ENCODE data around the gene SLC30A4. TPM values are rescaled to one million over a fixed set of nuclear protein-coding genes. Genes with fewer than 3 reads are reported as not detected.
A peak's percentile ranks its signal among the peaks of the same experiment; 100 is the strongest.

Gene SLC30A4
- 11.9 and 16.0 TPM in 2 replicates for total RNA-seq

- peak; percentile 72 for DNase-seq (ENCODE audit: low read depth)
- peak within 1 kb of the TSS; percentile 77 for H3K4me3 ChIP-seq (ENCODE audit: low read depth, low read length)
Measured at GRCh38 chr15:45522328-45523165, at the start of gene SLC30A4. SLC30A4 (minus strand) TSS chr15:45522755; CDS start chr15:45522354, 401 bp downstream.

GRCh38 chr15:45555934-45556608, 33.5 kb upstream of the SLC30A4 start:
- H3K4me3 ChIP-seq (ENCODE audit: low read depth, low read length) = no peak overlapping the region
- no peak for TF ChIP-seq CTCF (IDR thresholded peaks at IDR 0.05; ENCODE audit: insufficient read depth, low read depth, low read length)
- no peak for DNase-seq (ENCODE audit: low read depth)

More at GRCh38 chr15:45522328-45523165, at the start of gene SLC30A4:
- TF ChIP-seq CTCF (IDR thresholded peaks at IDR 0.05; ENCODE audit: insufficient read depth, low read depth, low read length) = peak; percentile 30

- no peak for TF ChIP-seq CTCF (IDR thresholded peaks at IDR 0.05; ENCODE audit: insufficient read depth, low read depth, low read length)
- DNase-seq (ENCODE audit: low read depth) = no peak
Measured at GRCh38 chr15:45551676-45552075, 29.1 kb upstream of the SLC30A4 start.

GRCh38 chr15:45550436-45550835, 27.9 kb upstream of the SLC30A4 start:
- TF ChIP-seq CTCF (IDR thresholded peaks at IDR 0.05; ENCODE audit: insufficient read depth, low read depth, low read length) = no peak
- H3K4me3 ChIP-seq (ENCODE audit: low read depth, low read length) = no peak overlapping the region
- DNase-seq (ENCODE audit: low read depth) = peak; percentile 2

More at GRCh38 chr15:45551676-45552075, 29.1 kb upstream of the SLC30A4 start:
- no peak overlapping the region for H3K4me3 ChIP-seq (ENCODE audit: low read depth, low read length)

DNA sequence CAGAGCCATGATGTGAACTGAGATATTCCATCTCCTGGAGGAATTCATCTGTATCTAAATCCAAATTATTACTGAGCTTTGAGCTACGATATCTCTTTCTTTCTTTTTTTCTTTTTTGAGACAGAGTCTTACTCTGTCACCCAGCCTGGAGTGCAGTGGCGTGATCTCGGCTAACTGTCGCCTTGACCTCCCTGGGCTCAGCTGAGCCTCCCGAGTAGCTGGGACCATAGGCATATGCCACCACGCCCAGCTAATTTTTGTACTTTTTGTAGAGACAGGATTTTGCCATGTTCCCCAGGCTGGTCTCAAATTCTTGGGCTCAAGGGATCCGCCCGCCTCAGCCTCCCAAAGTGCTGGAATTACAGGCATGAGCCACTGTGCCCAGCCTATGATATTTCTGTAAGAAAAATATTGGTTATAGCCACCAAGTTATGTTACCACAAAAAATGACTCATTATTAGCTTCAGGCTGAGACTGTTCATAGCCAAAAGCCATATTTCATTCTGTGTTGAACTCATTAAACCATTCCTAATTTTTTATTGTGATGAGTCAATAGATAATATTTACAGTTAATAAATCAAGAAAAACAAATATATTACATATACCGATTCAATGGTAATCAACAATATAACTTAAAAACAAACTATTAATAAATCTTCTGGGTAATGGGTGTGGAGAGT, 27.1 kb upstream of the SLC30A4 start:
- no peak overlapping the region for H3K4me3 ChIP-seq (ENCODE audit: low read depth, low read length)
- no peak for TF ChIP-seq CTCF (IDR thresholded peaks at IDR 0.05; ENCODE audit: insufficient read depth, low read depth, low read length)
- peak; percentile 58 for DNase-seq (ENCODE audit: low read depth)

- no peak overlapping the region for H3K4me3 ChIP-seq (ENCODE audit: low read depth, low read length)
- DNase-seq (ENCODE audit: low read depth) = peak; percentile 28
- no peak for TF ChIP-seq CTCF (IDR thresholded peaks at IDR 0.05; ENCODE audit: insufficient read depth, low read depth, low read length)
Measured at GRCh38 chr15:45548753-45549520, 26.4 kb upstream of the SLC30A4 start.
